HepG2 (cell line): ENCODE measurements around the gene RNF5. TPM values are rescaled to one million over a fixed set of nuclear protein-coding genes. Genes with fewer than 3 reads are reported as not detected.

Experiments used
- BCL6 ChIP-seq: IDR thresholded peaks from 2 replicates; pipeline ENCODE4 v1.6.1; 2016; ENCODE audit warnings: missing genetic modification reagents, missing compliant biosample characterization
- CREM ChIP-seq, 2 experiments: sonication (generic) in 1 of 2; formaldehyde crosslinking in 1 of 2; IDR thresholded peaks; 2 replicates each; pipeline versions ENCODE4 v1.4.0 to v1.6.1; 2016 to 2020; ENCODE audit warnings: antibody characterized with exemption in 1 of 2, mild to moderate bottlenecking in 1 of 2, missing genetic modification reagents in 1 of 2
- HIC2 ChIP-seq: sonication (generic); formaldehyde crosslinking; IDR thresholded peaks from 2 replicates; pipeline ENCODE4 v1.9.0; 2022; ENCODE audit warnings: low read depth, missing genetic modification reagents
- KDM6A ChIP-seq: IDR thresholded peaks from 2 replicates; pipeline ENCODE4 v1.6.1; 2016; ENCODE audit warnings: low read depth
- MXD3 ChIP-seq: IDR thresholded peaks from 2 replicates; pipeline ENCODE4 v1.6.1; 2016; ENCODE audit warnings: mild to moderate bottlenecking, missing biosample characterization, missing genetic modification reagents
- NAIF1 ChIP-seq: sonication (generic); formaldehyde crosslinking; IDR thresholded peaks from 2 replicates; pipeline ENCODE4 v1.5.0; 2020; ENCODE audit warnings: mild to moderate bottlenecking, missing genetic modification reagents, borderline replicate concordance
- RCOR2 ChIP-seq: IDR thresholded peaks from 2 replicates; pipeline ENCODE4 v1.6.1; 2016; ENCODE audit warnings: missing biosample characterization, missing genetic modification reagents
- SSRP1 ChIP-seq: IDR thresholded peaks from 2 replicates; pipeline ENCODE4 v1.6.1; 2016; ENCODE audit warnings: control low read depth
- TFAP4 ChIP-seq: sonication (generic); IDR thresholded peaks from 2 replicates; pipeline ENCODE4 v1.6.1; 2016; ENCODE audit warnings: low read depth, borderline replicate concordance
- ZIK1 ChIP-seq: sonication (generic); formaldehyde crosslinking; IDR thresholded peaks from 2 replicates; pipeline ENCODE4 v1.5.0; 2020; ENCODE audit warnings: mild to moderate bottlenecking, low read depth, missing genetic modification reagents, borderline replicate concordance
- ZNF337 ChIP-seq: sonication (generic); formaldehyde crosslinking; IDR thresholded peaks from 2 replicates; pipeline ENCODE4 v1.5.1; 2020; ENCODE audit warnings: missing genetic modification reagents, low read depth, mild to moderate bottlenecking, borderline replicate concordance
- polyA plus RNA-seq, 8 experiments: library from polyadenylated mRNA; depleted of rRNA in 3 of 8; stranded (reverse) in 7 of 8; unstranded in 1 of 8; fragments of >200 nt; fragmentation: Illumina TruSeq in 4 of 8; extraction: Trizol in 4 of 8; gene quantifications; 2 replicates each; pipeline versions ENCODE4 v1.2.1 to v1.2.3, GENCODE V29; 2011 to 2016; ENCODE audit warnings: low read depth in 4 of 8, missing spikeins in 1 of 8, mixed read lengths in 1 of 8; ENCODE audit not compliant: insufficient read depth in 1 of 8
- total RNA-seq, 5 experiments: library from RNA; depleted of rRNA; stranded (reverse); fragments of >200 nt; fragmentation: Illumina TruSeq; extraction: Trizol; gene quantifications; 2 replicates each; pipeline ENCODE4 v1.2.3, GENCODE V29; 2016; ENCODE audit warnings: low read depth in 1 of 5
- TF ChIP-seq, protein P1 (sequence below): sonication (generic); formaldehyde crosslinking; IDR thresholded peaks from 2 replicates; pipeline ENCODE4 v1.4.0; 2020; ENCODE audit warnings: missing genetic modification reagents, borderline replicate concordance
- TF ChIP-seq, protein P2 (sequence below): sonication (generic); formaldehyde crosslinking; IDR thresholded peaks from 2 replicates; pipeline ENCODE4 v1.8.1; 2022; ENCODE audit warnings: low read depth, mild to moderate bottlenecking, missing genetic modification reagents

RNF5 gene
- total and polyA plus RNA-seq, 2 of the 13 experiments (the other 11 are each of a cell fraction or from before 2014, with no cell fraction given): 98.0 to 131 TPM

DNA sequence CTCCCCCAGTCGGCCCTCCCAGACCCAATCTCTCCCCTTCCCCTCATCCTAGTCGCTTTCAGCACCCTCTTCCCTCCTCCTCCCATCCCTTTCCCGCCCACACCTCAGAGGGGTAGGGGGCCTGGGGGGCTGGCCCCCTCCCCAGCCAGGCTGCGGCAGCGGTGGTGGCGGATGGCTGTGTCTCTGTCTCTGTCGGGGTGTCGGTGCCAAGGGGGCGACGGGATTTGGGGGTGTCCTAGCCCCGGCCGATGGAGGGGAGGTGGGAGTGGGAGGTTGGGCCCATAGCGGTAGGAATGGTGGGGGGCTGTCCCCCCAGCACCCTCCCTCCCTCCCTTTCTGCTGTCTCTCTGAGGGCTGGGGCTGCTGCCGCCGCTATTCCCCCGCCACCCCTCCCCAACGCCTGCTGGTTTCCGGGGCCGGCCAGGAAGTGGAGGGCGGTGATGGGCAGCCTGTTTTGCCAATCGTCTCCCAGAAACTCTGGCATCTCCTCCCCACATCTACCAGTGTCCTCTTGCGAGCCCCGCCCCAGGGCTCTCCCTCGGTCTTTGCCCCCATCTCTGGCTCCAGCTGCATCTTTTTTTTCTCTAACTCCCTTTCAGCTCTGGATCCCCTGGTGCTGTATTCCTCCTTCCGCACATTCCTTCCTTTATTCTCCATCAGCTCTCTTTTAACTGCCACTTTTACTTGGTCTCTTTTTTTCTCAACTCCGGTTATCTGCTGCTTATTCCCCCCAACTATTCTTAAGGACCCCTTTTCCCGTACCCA is 2.3 kb upstream of the RNF5 start, which contains the start of gene AGPAT1 (continued):
- no peak for TF ChIP-seq MXD3 (CRISPR knock-in tag)
- TF ChIP-seq BCL6: no peak
- no peak; the same call in 1 of the 2 replicates for TF ChIP-seq KDM6A (CRISPR knock-in tag)
- TF ChIP-seq ZNF337: no peak
- peak; percentile 44; the same call in 1 of the 2 replicates for TF ChIP-seq CREM (IDR thresholded peaks at IDR 0.05)
- TF ChIP-seq CREM (CRISPR knock-in tag; IDR thresholded peaks at IDR 0.05): no peak
- no peak for TF ChIP-seq NAIF1 (CRISPR knock-in tag)
- 0 out of 2 replicates have a peak, but pooled peaks have one; percentile 25 for TF ChIP-seq HIC2 (CRISPR knock-in tag)
- no peak for TF ChIP-seq RCOR2 (CRISPR knock-in tag)
- TF ChIP-seq, protein P1, sequence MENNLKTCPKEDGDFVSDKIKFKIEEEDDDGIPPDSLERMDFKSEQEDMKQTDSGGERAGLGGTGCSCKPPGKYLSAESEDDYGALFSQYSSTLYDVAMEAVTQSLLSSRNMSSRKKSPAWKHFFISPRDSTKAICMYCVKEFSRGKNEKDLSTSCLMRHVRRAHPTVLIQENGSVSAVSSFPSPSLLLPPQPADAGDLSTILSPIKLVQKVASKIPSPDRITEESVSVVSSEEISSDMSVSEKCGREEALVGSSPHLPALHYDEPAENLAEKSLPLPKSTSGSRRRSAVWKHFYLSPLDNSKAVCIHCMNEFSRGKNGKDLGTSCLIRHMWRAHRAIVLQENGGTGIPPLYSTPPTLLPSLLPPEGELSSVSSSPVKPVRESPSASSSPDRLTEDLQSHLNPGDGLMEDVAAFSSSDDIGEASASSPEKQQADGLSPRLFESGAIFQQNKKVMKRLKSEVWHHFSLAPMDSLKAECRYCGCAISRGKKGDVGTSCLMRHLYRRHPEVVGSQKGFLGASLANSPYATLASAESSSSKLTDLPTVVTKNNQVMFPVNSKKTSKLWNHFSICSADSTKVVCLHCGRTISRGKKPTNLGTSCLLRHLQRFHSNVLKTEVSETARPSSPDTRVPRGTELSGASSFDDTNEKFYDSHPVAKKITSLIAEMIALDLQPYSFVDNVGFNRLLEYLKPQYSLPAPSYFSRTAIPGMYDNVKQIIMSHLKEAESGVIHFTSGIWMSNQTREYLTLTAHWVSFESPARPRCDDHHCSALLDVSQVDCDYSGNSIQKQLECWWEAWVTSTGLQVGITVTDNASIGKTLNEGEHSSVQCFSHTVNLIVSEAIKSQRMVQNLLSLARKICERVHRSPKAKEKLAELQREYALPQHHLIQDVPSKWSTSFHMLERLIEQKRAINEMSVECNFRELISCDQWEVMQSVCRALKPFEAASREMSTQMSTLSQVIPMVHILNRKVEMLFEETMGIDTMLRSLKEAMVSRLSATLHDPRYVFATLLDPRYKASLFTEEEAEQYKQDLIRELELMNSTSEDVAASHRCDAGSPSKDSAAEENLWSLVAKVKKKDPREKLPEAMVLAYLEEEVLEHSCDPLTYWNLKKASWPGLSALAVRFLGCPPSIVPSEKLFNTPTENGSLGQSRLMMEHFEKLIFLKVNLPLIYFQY: no peak
- TF ChIP-seq, protein P2, sequence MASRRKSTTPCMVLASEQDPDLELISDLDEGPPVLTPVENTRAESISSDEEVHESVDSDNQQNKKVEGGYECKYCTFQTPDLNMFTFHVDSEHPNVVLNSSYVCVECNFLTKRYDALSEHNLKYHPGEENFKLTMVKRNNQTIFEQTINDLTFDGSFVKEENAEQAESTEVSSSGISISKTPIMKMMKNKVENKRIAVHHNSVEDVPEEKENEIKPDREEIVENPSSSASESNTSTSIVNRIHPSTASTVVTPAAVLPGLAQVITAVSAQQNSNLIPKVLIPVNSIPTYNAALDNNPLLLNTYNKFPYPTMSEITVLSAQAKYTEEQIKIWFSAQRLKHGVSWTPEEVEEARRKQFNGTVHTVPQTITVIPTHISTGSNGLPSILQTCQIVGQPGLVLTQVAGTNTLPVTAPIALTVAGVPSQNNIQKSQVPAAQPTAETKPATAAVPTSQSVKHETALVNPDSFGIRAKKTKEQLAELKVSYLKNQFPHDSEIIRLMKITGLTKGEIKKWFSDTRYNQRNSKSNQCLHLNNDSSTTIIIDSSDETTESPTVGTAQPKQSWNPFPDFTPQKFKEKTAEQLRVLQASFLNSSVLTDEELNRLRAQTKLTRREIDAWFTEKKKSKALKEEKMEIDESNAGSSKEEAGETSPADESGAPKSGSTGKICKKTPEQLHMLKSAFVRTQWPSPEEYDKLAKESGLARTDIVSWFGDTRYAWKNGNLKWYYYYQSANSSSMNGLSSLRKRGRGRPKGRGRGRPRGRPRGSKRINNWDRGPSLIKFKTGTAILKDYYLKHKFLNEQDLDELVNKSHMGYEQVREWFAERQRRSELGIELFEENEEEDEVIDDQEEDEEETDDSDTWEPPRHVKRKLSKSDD (CRISPR knock-in tag): no peak; the same call in 1 of the 2 replicates
- TF ChIP-seq ZIK1: no peak
- peak; percentile 88 for TF ChIP-seq TFAP4
- peak; percentile 7; the same call in 1 of the 2 replicates for TF ChIP-seq SSRP1 (CRISPR knock-in tag)
